Ishikawa (cell line): ENCODE measurements around the gene NOTCH2.

Experiments
- CEBPB ChIP-seq: IDR thresholded peaks from 2 replicates; pipeline ENCODE4 v1.6.1; 2012
- CREB1 ChIP-seq: IDR thresholded peaks from 2 replicates; pipeline ENCODE4 v1.6.1; 2012; ENCODE audit warnings: low read depth
- EP300 ChIP-seq: IDR thresholded peaks from 2 replicates; pipeline ENCODE4 v1.6.1; 2012; ENCODE audit warnings: borderline replicate concordance
- FOXM1 ChIP-seq: IDR thresholded peaks from 2 replicates; pipeline ENCODE4 v1.6.1; 2012; ENCODE audit warnings: low read depth, borderline replicate concordance
- MAX ChIP-seq: IDR thresholded peaks from 2 replicates; pipeline ENCODE4 v1.6.1; 2012
- RAD21 ChIP-seq: IDR thresholded peaks from 2 replicates; pipeline ENCODE4 v1.6.1; 2012; ENCODE audit warnings: low read depth
- TAF1 ChIP-seq: IDR thresholded peaks from 2 replicates; pipeline ENCODE4 v1.6.1; 2012; ENCODE audit warnings: low read depth, mild to moderate bottlenecking
- TEAD4 ChIP-seq: IDR thresholded peaks from 2 replicates; pipeline ENCODE4 v1.6.1; 2012
- TF ChIP-seq, protein P1 (sequence below): IDR thresholded peaks from 2 replicates; pipeline ENCODE4 v1.6.1; 2012
- TF ChIP-seq, protein P2 (sequence below): IDR thresholded peaks from 2 replicates; pipeline ENCODE4 v1.6.1; 2012; ENCODE audit warnings: low read depth, mild to moderate bottlenecking

- TF ChIP-seq CREB1, result no peak
- no peak for TF ChIP-seq EP300
- no peak for TF ChIP-seq MAX
- no peak for TF ChIP-seq TAF1
- TF ChIP-seq RAD21, result no peak
- TF ChIP-seq, protein P1, sequence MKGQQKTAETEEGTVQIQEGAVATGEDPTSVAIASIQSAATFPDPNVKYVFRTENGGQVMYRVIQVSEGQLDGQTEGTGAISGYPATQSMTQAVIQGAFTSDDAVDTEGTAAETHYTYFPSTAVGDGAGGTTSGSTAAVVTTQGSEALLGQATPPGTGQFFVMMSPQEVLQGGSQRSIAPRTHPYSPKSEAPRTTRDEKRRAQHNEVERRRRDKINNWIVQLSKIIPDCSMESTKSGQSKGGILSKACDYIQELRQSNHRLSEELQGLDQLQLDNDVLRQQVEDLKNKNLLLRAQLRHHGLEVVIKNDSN, result no peak
- no peak for TF ChIP-seq TEAD4
- TF ChIP-seq, protein P2, sequence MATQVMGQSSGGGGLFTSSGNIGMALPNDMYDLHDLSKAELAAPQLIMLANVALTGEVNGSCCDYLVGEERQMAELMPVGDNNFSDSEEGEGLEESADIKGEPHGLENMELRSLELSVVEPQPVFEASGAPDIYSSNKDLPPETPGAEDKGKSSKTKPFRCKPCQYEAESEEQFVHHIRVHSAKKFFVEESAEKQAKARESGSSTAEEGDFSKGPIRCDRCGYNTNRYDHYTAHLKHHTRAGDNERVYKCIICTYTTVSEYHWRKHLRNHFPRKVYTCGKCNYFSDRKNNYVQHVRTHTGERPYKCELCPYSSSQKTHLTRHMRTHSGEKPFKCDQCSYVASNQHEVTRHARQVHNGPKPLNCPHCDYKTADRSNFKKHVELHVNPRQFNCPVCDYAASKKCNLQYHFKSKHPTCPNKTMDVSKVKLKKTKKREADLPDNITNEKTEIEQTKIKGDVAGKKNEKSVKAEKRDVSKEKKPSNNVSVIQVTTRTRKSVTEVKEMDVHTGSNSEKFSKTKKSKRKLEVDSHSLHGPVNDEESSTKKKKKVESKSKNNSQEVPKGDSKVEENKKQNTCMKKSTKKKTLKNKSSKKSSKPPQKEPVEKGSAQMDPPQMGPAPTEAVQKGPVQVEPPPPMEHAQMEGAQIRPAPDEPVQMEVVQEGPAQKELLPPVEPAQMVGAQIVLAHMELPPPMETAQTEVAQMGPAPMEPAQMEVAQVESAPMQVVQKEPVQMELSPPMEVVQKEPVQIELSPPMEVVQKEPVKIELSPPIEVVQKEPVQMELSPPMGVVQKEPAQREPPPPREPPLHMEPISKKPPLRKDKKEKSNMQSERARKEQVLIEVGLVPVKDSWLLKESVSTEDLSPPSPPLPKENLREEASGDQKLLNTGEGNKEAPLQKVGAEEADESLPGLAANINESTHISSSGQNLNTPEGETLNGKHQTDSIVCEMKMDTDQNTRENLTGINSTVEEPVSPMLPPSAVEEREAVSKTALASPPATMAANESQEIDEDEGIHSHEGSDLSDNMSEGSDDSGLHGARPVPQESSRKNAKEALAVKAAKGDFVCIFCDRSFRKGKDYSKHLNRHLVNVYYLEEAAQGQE, result no peak
- TF ChIP-seq FOXM1, result no peak
- TF ChIP-seq CEBPB, result no peak
These were observed 197.6 kb downstream of the NOTCH2 start for GRCh38 chr1:119871881-119872280.
